Measurements from ENCODE around the gene ARVCF.
"Not testable (repeated sequence)": the region's sequence is repeated elsewhere in the genome, so short reads cannot be mapped to it uniquely, and the experiment has no call there.

The ARVCF gene

GRCh38 chr22:19932367-19933206 lies 84.0 kb downstream of the ARVCF start:
- no peak for DNase-seq (ENCODE audit: low spot score)
- Histone ChIP-seq H3K27ac (peak overlapping the region in 1 of 2 donors; percentile 41), H3K4me3 (no peak overlapping the region)
- TF ChIP-seq CTCF (IDR thresholded peaks at IDR 0.05), result no peak

GRCh38 chr22:19931514-19931913 lies 85.1 kb downstream of the ARVCF start:
- no peak for DNase-seq (ENCODE audit: low spot score)
- Histone ChIP-seq H3K27ac (no peak overlapping the region), H3K4me3 (no peak overlapping the region)
- no peak for TF ChIP-seq CTCF (IDR thresholded peaks at IDR 0.05)

GRCh38 chr22:19930551-19931486 lies 85.8 kb downstream of the ARVCF start:
- no peak for DNase-seq (ENCODE audit: low spot score)
- Histone ChIP-seq H3K27ac (no peak overlapping the region), H3K4me3 (no peak overlapping the region)
- no peak for TF ChIP-seq CTCF (IDR thresholded peaks at IDR 0.05)

- no peak overlapping the region for H3K4me3 ChIP-seq
- H3K27ac ChIP-seq, result no peak overlapping the region
- no peak for TF ChIP-seq CTCF (IDR thresholded peaks at IDR 0.05)
- DNase-seq (ENCODE audit: low spot score), result no peak
Observed at GRCh38 chr22:19929586-19930550, 86.8 kb downstream of the ARVCF start.

GRCh38 chr22:19928207-19928606 lies 88.4 kb downstream of the ARVCF start:
- Histone ChIP-seq H3K27ac (no peak overlapping the region), H3K4me3 (no peak overlapping the region)
- DNase-seq (ENCODE audit: low spot score), result no peak
- TF ChIP-seq CTCF (IDR thresholded peaks at IDR 0.05), result no peak

GRCh38 chr22:19927696-19928095 lies 88.9 kb downstream of the ARVCF start:
- no peak overlapping the region for H3K27ac ChIP-seq
- H3K4me3 ChIP-seq, result no peak overlapping the region
- DNase-seq (ENCODE audit: low spot score), result no peak
- no peak for TF ChIP-seq CTCF (IDR thresholded peaks at IDR 0.05)

- DNase-seq (ENCODE audit: low spot score); H3K27ac ChIP-seq; H3K4me3 ChIP-seq: not testable (repeated sequence)
Observed at GRCh38 chr22:19926028-19926427, 90.6 kb downstream of the ARVCF start.

Measured in coronary artery (tissue), 2 donors.